AML-193 (cell line): ENCODE measurements around the gene PRKG1.
"Not testable (repeated sequence)": the region's sequence is repeated elsewhere in the genome, so short reads cannot be mapped to it uniquely, and the experiment has no call there.

Experiments
- DNase-seq, 2 experiments: peaks; one replicate each; lab custom pipeline; 2025; lab: John Stamatoyannopoulos, UW

The PRKG1 gene

DNA sequence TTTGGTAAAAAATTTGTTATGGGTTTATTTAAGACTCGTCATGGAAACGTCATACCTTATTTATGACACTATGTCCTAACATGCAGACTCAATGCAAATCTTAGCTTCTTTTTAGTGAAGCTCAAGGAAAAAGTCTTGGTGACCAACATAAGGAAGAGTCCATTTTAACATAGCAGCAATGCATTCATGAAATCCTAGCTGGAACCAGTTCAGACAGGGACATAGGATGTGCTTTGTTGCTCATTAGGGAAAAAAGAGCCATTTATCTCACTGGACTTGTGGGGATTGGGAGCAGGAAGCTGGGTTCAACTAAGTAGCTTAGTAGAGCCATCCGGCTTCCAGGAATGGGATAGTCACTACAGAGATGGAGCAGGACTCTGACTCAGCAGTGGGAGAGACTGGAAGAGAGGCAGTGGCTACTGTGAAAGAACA, 1139.0 kb downstream of the PRKG1 start:
- DNase-seq = no peak

DNA sequence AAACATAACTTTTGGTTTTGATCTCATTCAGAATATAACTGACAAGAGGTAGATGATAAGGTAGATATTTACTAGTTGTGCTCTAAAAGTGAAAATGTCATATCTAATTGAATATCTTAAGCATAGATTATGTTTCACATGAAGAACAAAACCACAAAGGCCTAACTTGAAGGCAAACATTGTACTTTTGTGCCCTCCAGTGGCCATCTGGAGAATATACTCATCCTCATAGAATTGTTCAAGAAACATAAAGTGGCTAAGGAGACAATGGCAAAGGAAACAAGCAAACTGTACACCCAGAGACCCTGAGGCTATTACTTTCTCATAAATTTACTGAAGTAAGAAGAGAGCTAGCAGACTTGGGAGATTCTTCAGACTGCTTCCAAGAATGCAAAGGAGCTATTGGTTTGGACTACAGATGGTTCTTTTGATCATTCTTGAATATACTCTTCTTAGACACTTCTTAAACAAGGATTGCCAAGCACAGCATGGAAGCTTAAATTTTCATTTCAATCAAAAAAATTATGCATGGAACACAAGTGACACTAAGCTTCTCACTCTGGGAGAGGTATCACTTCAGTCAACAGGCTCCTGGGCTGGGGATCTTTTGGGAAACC, 1141.6 kb downstream of the PRKG1 start:
- DNase-seq = peak; percentile 21 to 41

DNA sequence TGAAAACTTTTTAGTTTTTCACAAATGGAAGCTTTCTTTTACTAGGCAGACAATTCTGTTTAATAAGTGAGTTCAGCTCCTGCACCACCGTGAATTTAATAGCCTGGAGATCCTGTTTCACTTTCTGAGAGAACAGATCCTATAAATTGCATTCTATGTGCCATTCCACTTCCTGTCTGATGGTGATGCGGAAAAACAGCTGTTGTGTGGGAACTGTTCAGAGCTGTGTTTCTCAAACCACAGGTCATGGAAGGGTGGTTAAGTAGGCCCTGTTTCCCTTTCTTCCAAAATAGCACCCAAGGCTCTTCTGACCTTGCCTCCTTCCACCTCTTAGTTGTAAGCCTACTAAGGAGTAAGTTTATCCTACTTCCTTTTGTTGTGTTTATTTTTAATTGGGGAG, 1142.6 kb downstream of the PRKG1 start:
- DNase-seq = no peak

DNA sequence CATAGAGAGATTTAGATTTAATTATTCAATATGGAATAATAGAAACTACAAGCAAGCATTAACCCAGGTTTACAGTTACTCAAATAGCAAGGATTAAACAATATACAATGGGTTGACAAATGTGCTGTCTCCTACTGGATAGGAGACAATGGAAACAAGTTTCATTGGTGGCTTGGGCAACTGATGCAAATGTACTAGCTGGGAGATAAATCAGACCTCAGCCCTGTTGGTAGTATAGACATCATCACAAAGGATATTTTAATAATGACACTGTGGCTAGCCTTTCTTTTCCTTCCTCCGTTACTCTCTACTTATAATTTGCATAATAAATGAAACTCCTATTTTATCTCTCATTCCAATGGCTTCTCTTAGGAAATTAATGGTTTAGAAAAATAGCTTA, 1143.2 kb downstream of the PRKG1 start:
- no peak for DNase-seq

DNA sequence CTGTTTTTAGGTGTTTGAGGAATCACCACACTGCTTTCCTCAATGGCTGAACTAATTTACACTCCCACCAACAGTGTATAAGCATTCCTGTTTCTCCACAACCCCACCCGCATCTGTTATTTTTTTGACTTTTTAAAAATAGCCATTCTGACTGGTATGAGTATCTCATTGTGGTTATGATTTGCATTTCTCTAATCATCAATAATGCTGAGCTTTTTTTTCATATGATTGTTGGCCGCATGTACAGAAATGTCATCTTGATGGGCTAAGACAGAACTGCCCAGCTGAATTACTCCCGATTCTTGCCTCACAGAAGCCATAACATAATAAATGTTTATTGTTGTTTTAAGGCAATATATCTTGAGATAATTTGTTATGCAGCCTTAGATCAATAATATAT, 1146.7 kb downstream of the PRKG1 start:
- DNase-seq = no peak

DNA sequence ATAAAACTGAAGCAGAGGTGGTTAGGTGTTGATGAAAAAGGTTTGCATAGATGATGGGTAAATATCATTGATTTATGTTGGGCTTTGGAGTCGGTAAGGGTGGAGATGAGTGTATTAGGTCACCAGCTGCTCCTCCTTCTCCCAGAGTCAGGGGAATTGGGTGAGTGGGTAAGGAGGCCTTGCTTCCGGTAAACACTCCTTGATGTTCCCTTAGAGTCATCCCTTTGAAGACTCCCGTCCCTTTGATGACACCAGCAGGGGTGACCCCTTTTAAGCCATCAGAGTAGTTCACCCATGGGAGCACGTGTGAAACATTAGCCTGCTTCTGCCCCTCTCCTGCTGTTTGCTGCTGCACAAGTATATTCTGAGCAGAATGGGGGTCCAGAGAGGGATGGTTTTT, 1147.6 kb downstream of the PRKG1 start:
- no peak for DNase-seq

DNA sequence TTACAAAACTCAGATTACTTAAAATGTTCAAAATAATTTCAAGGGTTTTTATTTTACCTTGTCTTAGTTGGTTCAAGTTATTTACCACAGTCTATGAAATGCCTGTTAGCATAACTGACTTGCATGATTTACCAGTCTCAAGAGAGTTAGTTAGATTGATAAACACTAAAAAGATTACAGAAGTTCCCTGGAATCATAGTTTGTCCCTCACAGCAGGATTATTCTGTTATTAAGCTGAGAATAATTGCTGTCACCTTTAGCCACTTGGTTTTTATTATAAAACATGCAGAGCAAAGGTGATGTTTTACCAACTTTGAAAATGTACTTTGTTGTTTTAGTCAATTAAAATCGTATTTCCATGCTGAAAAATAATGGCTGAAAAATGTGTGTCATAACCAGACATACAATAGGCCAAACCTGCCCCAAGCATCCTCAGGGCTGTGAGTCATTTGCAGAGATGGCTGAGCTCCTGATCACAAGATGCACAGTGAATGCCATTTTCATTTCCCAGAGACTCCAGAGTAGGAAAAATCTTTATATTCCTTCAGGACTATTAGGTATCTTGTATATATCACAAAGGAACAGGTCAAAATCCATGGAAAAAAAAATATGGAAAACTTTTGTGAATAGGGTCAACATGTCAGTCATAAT, 1152.0 kb downstream of the PRKG1 start:
- no peak for DNase-seq

DNA sequence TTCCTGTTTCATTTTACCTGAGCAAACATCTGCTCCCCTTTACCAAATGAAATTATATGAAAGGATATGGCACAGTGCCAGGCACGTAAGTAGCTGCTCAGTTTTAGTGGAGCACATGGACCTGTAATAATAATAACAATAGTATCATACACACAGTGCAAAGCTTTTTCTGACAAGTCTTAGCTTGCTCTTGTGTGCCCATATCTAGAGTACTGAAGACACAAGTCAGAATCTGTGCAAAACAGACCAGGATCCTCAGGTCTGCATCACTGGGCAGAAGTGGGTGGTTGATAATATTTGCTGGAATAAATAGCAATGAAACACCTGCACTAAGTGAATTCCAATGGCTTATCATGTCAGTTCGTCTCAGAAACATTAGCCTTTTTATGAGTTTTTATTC, 1154.3 kb downstream of the PRKG1 start:
- DNase-seq = no peak

DNA sequence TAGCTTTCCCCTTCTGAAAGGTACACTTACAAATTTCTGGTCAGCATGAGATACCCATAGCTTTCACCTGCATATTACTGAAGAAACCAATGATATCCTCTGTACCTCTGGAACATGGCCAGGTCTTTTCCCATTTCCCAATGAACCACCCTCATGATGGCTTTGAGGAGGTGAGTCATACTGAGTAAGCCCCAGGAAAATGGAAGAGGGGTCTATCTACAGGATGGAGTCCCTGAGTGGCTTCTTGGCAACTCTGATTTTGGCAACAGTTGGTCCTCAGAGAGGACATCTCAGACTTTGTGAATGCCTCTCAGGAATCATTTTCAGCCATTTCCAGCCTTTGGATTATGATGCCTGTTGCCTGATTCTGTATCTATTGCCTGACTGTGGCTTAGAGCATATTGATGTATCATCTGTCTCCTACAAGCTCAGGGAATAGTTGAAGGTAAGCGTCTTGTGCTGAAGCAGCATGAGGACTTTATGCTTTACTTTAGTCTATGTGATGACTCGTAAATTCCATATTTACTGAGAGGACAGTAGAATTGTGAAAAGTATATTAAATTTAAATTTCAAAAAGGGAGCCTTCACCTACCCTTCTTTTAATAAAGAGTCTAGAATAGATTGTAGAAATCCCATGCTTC, 1155.1 kb downstream of the PRKG1 start:
- no peak for DNase-seq

DNA sequence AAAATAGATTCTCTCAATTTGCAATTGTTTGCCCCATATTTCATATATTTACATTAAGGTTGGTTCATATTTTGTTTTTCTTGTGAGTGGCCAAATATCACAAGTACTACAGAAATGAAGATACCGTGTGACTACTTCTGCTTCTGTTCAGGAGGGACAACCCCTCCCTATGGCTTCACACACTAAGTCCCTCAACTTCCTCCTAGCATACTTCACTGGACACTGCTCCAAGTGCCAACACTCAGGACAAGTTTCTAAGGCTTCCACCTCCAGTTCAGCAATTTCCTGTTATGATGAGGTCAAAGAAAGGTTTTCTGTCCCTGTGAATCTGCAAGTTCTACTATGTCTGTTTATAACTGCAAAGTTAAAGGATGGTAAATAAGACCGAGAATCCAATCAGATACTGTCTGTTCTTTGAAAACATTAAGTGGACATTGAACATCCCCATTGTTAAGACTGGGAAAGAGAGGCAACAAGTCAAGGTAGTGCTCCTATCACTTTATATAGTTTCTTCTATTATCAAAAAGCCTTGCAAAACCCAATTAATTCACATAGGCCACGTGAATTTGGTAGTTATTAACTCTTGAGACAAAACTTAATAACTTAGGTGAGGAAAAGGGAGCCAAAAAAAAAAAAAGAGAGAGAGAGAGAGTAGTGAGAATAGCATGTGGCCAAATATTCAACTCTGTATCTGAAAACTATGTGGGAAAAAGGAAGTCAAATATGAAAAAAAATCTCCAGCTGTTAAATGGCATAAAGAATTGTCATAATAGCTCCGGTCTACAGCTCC, 1158.5 kb downstream of the PRKG1 start:
- peak in 1 of 2 experiments; percentile 31 for DNase-seq

DNA sequence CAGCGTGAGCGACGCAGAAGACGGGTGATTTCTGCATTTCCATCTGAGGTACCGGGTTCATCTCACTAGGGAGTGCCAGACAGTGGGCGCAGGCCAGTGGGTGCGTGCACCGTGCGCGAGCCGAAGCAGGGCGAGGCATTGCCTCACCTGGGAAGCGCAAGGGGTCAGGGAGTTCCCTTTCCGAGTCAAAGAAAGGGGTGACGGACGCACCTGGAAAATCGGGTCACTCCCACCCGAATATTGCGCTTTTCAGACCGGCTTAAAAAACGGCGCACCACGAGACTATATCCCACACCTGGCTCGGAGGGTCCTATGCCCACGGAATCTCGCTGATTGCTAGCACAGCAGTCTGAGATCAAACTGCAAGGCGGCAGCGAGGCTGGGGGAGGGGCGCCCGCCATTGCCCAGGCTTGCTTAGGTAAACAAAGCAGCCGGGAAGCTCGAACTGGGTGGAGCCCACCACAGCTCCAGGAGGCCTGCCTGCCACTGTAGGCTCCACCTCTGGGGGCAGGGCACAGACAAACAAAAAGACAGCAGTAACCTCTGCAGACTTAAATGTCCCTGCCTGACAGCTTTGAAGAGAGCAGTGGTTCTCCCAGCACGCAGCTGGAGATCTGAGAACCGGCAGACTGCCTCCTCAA, 1159.2 kb downstream of the PRKG1 start:
- not testable (repeated sequence) for DNase-seq

DNA sequence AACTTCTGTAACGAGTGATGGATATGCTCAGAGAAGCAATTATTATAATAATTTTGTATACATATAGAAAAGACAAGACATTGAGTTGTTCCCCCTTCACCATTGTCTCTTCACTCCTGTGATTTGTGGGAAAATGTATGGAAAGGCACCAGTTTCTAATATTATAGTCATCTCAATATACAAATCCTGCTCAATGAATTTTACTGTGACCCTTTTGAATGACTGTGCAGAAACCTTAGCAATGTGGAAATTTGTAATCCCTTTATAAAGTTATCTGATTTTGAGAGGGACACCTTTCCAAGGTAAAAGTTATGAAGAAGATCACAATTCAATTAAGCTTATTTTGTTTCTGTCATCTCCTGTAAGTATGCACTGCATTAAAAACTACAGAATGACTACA, 1165.5 kb downstream of the PRKG1 start:
- no peak for DNase-seq

DNA sequence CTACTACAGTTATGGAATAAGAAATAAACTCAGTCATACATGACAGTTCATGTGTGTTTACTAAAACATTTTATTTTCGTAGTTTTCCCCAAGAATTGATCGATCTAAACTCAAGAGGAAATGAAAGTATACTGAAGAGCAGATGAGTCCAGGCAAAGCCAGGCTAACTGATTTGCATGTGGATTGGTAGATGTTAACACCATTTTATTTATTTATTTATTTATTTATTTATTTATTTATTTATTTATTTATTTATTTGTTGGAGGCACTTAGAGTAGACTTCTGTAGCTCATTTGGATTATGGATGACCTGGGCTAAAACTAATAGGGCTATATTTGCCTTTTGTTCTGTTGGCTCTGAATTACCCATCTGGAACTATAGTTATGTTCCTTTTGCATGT, 1171.3 kb downstream of the PRKG1 start:
- no peak for DNase-seq

DNA sequence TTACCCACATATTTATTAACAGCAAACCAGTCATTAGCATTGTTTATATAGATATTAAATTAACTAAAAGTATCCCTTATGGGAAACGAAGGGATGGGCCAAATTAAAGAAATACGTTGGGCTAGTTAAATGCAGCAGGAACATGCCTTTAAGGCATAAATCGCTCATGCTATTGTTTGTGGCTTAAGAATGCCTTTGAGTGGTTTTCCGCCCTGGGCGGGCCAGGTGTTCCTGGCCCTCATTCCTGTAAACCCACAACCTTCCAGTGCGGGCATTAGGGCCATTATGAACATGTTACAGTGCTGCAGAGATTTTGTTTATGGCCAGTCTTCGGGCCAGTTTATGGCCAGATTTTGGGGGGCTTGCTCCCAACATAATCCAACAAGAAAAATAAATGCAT, 1173.6 kb downstream of the PRKG1 start:
- not testable (repeated sequence) for DNase-seq

DNA sequence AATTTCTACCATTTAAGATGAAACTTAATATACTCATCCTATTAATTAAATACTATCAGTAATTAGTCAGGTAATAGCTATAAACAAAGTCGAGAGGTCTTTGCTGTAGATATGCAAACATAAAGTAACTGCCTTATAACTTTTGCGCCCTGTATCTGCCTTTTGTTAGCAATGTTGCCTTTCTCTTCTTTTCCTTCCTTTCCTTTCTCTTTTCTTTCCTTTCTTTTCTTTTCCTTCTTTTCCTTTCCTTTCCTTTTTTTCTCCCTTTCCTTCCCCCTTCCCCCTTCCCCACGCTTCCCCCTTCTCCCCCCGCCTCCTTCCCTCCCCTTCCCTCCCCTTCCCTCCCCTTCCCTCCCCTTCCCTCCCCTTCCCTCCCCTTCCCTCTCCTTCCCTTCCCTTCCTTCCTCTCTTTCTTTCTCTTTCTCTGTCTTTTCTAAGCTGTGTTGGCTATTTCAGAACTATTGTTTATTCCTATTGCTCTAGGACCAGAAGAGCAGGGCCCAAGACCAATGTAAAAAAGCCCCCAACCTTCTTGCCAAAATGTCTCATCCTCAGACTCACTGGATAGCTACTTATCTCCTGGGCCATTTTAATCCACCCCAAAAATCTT, 1174.5 kb downstream of the PRKG1 start:
- no peak for DNase-seq

DNA sequence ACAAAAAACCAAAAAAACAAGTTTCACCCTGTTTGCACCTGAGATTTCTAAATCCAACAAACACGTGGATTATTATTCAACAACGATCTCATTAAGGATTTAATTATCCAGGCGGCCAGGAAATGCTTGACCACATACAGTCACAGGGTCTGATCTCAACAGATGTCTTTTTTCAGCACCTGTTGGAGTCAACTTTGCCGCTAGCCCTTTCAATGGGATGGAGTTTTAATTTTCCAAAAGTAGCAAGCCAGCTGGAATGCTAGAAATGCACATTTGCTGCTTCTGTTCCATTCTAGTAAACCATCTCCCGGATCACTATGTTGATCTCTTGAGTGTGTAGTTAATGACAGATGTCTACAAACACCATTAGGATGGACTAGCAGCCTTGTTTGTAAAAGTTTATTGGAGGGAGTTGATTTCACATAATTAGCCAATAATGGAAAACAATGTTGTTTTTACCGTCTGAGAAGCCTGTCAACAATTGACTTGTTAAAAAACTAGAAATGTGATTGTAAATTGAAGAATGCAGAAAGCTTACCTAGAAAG, 1175.6 kb downstream of the PRKG1 start:
- DNase-seq = no peak

DNA sequence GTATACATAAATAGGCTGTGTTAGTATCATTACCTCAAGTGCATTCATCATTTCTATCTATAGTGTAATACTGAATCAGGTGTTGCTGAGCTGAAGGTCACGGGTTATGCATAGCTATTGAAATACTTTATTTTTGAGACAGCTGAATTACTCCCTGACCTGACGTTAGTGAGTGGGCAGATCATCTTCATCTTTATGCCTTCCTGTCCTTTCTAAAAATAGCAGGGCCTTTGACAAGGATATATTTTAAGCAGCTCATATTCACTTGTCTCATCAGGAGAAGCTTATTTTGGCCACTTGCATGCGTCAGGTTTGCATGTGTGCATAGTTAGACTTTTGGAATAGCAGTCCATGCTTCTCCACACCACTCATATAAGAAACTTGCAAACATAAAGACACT, 1176.2 kb downstream of the PRKG1 start:
- DNase-seq = no peak

DNA sequence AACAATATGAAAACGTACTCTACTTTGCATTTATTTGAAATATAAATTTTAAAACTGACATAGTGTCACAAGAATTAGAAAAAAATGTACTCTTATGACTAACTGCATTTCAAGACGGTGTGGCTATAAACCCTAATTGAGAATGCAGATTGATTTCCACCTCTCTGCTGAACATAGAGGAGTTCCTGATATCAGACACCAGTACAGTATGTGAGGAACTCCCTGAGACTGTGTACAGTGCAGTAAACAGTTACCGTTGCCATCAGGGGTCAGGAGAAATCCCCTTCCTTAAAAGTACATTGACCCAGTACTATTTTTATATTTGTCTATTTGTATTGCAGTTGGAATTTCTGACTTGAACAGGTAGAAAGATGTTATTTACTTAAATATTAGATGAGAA, 1178.0 kb downstream of the PRKG1 start:
- no peak for DNase-seq

DNA sequence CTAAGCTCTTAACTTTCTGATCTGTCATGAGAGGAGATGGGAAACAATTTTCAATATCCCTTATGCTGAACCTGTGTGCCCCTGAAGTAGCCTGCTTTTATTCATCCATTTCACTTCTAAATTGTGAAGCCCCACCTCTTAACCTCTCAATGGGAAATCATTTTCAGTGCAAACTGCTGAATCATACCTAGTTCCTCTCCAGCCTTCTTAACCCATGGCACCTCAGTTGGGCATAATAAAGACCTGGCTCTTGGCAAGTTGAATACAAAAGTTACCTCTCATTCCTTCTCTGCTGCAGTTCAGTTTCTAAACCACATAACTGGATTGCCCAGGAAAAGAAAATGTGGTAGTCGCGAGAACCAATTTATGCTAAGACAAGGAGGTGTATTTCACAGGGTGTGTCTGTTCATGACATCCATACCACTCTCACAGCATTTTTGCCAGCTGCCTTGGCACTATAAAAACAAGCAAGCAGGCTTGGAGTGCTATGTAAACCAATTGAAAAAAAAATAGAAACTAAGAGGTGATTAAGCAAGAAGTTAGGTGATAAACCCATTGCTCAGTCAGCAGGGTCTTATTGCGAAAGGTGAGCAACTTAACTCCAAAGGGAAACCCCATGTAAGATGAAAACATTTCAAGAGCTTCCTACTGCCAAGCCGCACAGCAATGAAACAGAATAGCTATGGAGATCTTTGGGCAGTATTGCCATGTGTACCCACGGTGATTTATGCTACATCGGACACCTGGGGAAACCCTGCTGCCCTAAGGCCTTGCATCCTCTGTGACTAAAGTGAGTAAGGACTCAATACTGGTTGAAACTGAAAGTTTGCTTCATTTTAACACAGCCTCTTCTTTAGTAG, 1182.8 kb downstream of the PRKG1 start:
- DNase-seq = no peak

DNA sequence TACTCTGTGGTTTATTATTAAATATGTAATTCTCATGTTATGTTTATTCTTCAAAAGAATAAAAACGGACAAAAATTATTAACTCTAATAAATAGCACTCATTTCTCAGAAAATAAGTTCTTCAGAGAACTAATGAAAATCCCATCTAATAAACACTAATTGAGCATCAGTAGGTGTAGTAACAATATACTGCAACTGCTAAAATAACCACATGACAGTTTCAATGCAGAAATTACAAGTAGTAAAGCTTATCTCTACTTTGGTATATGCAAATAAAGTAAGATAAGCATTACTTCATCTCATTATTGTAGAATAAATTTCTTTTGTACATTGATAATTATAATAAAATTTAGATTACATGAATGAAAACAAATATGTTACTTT, 1183.4 kb downstream of the PRKG1 start:
- DNase-seq = no peak
